GM06990 (cell line): ENCODE data around the gene CADM1.

Experiments
- DNase-seq: peaks from one replicate; pipeline ENCODE4 v3.0.0-alpha.2; 2011; ENCODE audit not compliant: insufficient read length; ENCODE audit errors: extremely low read depth
- H3K27me3 ChIP-seq: replicated peaks from 2 replicates; pipeline ENCODE4 v1.6.0; 2011; ENCODE audit warnings: low read length; ENCODE audit not compliant: control insufficient read depth, insufficient read depth
- H3K36me3 ChIP-seq: 2 replicates; pipeline ENCODE4 v1.5.1; 2011; ENCODE audit warnings: low read length; ENCODE audit not compliant: control insufficient read depth, insufficient read depth
- H3K4me3 ChIP-seq: replicated peaks from 2 replicates; pipeline ENCODE4 v1.5.1; 2011; ENCODE audit warnings: low read depth, mild to moderate bottlenecking, control low read depth, low read length
- TF ChIP-seq, protein P1 (sequence below): IDR thresholded peaks from 2 replicates; pipeline ENCODE4 v1.5.1; 2011; ENCODE audit warnings: low read length, control low read depth, mild to moderate bottlenecking, inconsistent platforms; ENCODE audit not compliant: insufficient read depth, poor library complexity, severe bottlenecking

The CADM1 gene

DNA sequence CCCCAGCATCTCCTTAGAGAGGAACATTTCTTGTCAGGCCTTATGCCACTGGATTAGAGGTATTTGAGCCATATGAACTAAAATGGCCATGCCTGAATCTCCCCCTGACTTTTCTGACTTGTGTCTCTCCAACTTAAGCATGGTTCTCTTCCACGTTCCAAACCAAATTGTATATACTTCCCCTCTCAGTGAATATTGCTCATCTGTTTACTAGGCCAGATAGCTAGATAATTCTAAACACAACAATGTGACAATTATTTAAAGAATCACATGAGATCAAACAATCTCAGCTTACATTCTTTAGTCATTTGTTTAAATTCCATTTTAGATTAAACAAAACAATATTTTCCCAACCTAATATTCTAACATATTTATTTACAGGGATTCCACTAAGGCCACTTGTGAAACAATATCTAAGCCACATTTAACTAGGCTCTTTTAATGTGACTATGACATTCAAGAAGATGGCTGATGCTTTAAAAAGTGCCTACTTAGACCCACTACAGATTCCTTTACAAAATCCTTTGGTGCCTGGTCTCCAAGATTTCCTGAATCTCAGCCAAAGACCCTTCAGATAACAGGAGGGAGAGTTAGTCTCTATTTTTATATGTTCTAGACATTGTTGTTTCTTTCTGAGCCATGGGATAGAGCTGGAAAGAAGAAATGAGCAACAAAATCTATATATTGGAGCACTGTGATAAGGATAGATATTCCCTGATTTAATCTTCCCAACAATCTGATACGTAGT lies 105.7 kb downstream of the CADM1 start:
- TF ChIP-seq, protein P1, sequence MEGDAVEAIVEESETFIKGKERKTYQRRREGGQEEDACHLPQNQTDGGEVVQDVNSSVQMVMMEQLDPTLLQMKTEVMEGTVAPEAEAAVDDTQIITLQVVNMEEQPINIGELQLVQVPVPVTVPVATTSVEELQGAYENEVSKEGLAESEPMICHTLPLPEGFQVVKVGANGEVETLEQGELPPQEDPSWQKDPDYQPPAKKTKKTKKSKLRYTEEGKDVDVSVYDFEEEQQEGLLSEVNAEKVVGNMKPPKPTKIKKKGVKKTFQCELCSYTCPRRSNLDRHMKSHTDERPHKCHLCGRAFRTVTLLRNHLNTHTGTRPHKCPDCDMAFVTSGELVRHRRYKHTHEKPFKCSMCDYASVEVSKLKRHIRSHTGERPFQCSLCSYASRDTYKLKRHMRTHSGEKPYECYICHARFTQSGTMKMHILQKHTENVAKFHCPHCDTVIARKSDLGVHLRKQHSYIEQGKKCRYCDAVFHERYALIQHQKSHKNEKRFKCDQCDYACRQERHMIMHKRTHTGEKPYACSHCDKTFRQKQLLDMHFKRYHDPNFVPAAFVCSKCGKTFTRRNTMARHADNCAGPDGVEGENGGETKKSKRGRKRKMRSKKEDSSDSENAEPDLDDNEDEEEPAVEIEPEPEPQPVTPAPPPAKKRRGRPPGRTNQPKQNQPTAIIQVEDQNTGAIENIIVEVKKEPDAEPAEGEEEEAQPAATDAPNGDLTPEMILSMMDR, result no peak
- Histone ChIP-seq H3K27me3 (no peaks in the 10 kb centered on the region), H3K4me3 (no peak overlapping the region), H3K36me3 (no peaks in the 10 kb centered on the region)
- DNase-seq, result no peak

DNA sequence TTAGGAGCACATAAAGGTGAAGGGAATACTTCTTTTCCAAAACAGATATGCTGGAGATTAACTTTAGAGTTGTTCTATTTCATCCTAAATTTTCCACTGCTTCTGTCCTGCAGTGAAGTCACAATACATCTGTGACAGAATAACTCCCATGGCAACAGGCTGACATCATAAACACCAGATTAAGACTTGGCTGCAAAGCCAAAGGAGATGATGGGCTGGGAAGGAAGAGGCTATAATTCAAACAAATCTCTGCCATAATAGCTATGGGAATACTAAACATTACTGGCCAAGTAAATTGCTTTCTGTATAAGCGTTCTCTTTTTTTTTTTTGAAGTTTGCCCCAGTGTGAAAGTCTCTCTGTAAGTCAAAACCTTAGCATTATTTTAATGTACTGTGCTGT lies 107.7 kb downstream of the CADM1 start:
- TF ChIP-seq, protein P1, result no peak
- Histone ChIP-seq H3K4me3 (no peak overlapping the region), H3K27me3 (no peaks in the 10 kb centered on the region), H3K36me3 (no peaks in the 10 kb centered on the region)
- DNase-seq, result no peak

DNA sequence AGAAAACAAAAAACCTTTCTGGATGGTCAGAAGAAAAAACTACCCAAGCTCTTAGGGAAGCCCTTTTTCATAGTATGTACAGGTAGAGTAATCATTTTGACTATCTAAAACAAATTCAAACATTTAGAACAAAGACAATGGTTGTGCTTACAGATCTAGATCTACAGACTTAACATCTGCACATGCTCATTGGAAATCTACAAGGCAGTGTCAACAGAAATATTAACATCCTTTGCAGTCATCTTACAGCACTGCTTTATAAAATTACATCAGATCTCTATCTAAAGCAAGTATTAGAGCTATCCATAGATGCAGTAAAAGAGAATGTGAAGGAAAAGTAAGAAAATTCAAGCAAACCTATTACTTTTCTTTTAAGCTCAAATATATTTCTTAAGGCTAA lies 110.3 kb downstream of the CADM1 start:
- no peak overlapping the region for H3K4me3 ChIP-seq
- H3K36me3 ChIP-seq, result no peaks in the 10 kb centered on the region
- TF ChIP-seq, protein P1, result no peak
- no peak for DNase-seq
- no peaks in the 10 kb centered on the region for H3K27me3 ChIP-seq

DNA sequence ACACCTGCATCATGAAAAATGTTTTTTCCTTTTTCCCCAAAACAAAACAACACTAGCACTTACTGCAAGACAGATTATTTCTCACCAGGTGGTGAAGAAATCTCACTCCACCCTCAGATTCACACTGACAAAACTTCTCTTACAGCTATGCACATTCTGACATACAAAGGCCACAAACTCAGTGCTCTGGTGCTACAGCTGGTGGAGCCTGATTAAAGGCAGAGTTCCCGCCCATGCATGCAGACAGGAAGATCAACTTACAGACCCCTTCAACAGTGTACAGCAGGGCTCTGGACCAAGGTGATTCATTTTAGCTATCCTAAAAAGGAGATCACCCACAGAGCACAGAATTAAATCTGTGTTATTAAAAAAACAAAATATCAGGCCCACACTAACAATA lies 112.6 kb downstream of the CADM1 start:
- no peak for DNase-seq
- TF ChIP-seq, protein P1, result no peak
- no peaks in the 10 kb centered on the region for H3K36me3 ChIP-seq

DNA sequence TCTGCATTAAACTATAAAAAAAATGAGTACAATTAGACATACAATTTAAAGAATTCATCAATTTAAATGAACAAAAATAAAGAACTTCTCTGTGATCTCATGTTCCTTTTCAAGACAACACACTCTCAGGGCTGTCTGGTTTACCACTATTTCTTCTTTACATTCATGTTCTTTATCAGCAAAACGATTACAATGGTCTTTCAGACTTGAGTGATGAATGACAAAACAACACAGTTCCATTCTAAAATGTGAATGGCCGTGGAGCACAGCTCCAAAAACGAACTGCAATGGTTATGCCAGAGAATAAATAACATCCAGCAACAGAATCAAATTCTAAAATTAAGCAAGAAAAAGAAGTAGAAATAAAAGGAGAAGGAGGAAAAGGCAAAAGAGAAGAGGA lies 113.1 kb downstream of the CADM1 start:
- DNase-seq, result no peak
- no peaks in the 10 kb centered on the region for H3K36me3 ChIP-seq
- no peaks in the 10 kb centered on the region for H3K27me3 ChIP-seq
- no peak overlapping the region for H3K4me3 ChIP-seq
- TF ChIP-seq, protein P1, result no peak

More for the DNA sequence above, 112.6 kb downstream of the CADM1 start:
- Histone ChIP-seq H3K4me3 (no peak overlapping the region), H3K27me3 (no peaks in the 10 kb centered on the region)
